Activated B cell treated with CpG ODN at 0.5 μM for 24 hours (primary cell): ENCODE data around the gene RCAN1. TPM values are rescaled to one million over a fixed set of nuclear protein-coding genes. Genes with fewer than 3 reads are reported as not detected.
A peak's percentile ranks its signal among the peaks of the same experiment; 100 is the strongest.

ENCODE experiments used
- ATAC-seq: fragments of 200-7000 bp; cut with Tn5 transposase; one replicate; pipeline ENCODE4 v1.10.0; 2021; ENCODE audit warnings: low read depth, mild to moderate bottlenecking, moderate library complexity
- CTCF ChIA-PET: fragments of 350-600 bp; sonication (Branson Sonifier 250); formaldehyde crosslinking; loops from one replicate; lab custom pipeline; 2021; ENCODE audit warnings: antibody characterized with exemption; lab: Charles Lee
- POLR2A ChIA-PET: fragments of 350-600 bp; sonication (Branson Sonifier 250); formaldehyde crosslinking; loops from one replicate; lab custom pipeline; 2021; ENCODE audit warnings: antibody characterized with exemption; lab: Charles Lee
- DNase-seq: peaks from one replicate; pipeline ENCODE4 v3.0.0; 2022
- H3K27ac Mint-ChIP-seq: one replicate; pipeline ENCODE4 v1.8.0; 2020; ENCODE audit warnings: mixed read lengths
- H3K27me3 Mint-ChIP-seq: one replicate; pipeline ENCODE4 v1.8.0; 2021; ENCODE audit warnings: mixed read lengths
- H3K36me3 Mint-ChIP-seq: one replicate; pipeline ENCODE4 v1.8.0; 2021; ENCODE audit warnings: low read depth, mixed read lengths
- H3K4me1 Mint-ChIP-seq: one replicate; pipeline ENCODE4 v1.8.0; 2021; ENCODE audit warnings: mixed read lengths
- H3K4me3 Mint-ChIP-seq: one replicate; pipeline ENCODE4 v1.8.0; 2020; ENCODE audit warnings: mild to moderate bottlenecking, mixed read lengths
- H3K9me3 Mint-ChIP-seq: one replicate; pipeline ENCODE4 v1.8.0; 2020; ENCODE audit warnings: mixed read lengths
- intact Hi-C: fragments of 100-400 bp; cut with micrococcal nuclease; formaldehyde crosslinking; loops from one replicate; pipeline ENCODE4 v1.15.1; 2024
- total RNA-seq: library from RNA; stranded (reverse); gene quantifications from 2 replicates; pipeline ENCODE4 v1.2.3, GENCODE V29; 2022
- TF ChIP-seq, protein P1 (sequence below): fragments of 200-600 bp; IDR thresholded peaks from one replicate; pipeline ENCODE4 v1.8.0; 2022; ENCODE audit warnings: antibody characterized with exemption, mild to moderate bottlenecking

RCAN1 gene
- total RNA-seq, 1 donor from 2014 or later: 5.8 TPM

DNA sequence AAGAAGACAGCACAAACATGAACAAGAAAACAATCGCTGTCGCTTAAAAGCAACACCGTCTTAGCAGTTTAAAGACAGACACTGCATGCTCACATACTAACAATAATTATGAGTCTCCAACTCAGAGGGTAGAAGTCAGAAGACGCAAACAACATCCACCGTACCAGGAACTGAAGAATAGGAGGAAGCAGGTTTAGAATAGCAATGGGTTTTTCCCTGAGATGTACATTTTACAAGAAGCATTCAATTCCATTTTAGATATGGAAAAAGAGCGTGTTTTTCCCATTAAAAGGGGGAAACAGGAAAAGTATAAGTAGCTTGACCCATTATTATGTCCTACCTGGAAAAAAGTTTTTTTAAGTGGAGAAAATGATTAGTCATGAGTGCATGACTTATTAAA, 68.4 kb downstream of the RCAN1 start:
- peak overlapping the region; percentile 62 for H3K27ac Mint-ChIP-seq
- TF ChIP-seq, protein P1, sequence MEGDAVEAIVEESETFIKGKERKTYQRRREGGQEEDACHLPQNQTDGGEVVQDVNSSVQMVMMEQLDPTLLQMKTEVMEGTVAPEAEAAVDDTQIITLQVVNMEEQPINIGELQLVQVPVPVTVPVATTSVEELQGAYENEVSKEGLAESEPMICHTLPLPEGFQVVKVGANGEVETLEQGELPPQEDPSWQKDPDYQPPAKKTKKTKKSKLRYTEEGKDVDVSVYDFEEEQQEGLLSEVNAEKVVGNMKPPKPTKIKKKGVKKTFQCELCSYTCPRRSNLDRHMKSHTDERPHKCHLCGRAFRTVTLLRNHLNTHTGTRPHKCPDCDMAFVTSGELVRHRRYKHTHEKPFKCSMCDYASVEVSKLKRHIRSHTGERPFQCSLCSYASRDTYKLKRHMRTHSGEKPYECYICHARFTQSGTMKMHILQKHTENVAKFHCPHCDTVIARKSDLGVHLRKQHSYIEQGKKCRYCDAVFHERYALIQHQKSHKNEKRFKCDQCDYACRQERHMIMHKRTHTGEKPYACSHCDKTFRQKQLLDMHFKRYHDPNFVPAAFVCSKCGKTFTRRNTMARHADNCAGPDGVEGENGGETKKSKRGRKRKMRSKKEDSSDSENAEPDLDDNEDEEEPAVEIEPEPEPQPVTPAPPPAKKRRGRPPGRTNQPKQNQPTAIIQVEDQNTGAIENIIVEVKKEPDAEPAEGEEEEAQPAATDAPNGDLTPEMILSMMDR: no peak
- ChIA-PET POLR2A (interaction anchor here (0.7 to 1.0 kb wide), 2 partner anchors 13 to 56 kb away, joined by 3 read pairs; no protein-coding TSS in a partner anchor), CTCF (no interaction called here)
- H3K4me1 Mint-ChIP-seq: peaks cover 34% of the 10 kb centered on the region
- H3K27me3 Mint-ChIP-seq: no peaks in the 10 kb centered on the region
- no peaks in the 10 kb centered on the region for H3K36me3 Mint-ChIP-seq
- H3K9me3 Mint-ChIP-seq: no peaks in the 10 kb centered on the region
- intact Hi-C loops: loop anchor here (5.0 to 10.0 kb wide), 2 partner anchors 66 to 632 kb away; partner anchors contain the start of gene ATP5PO
- no peak for DNase-seq
- ATAC-seq: no peak
- H3K4me3 Mint-ChIP-seq: no peak overlapping the region

DNA sequence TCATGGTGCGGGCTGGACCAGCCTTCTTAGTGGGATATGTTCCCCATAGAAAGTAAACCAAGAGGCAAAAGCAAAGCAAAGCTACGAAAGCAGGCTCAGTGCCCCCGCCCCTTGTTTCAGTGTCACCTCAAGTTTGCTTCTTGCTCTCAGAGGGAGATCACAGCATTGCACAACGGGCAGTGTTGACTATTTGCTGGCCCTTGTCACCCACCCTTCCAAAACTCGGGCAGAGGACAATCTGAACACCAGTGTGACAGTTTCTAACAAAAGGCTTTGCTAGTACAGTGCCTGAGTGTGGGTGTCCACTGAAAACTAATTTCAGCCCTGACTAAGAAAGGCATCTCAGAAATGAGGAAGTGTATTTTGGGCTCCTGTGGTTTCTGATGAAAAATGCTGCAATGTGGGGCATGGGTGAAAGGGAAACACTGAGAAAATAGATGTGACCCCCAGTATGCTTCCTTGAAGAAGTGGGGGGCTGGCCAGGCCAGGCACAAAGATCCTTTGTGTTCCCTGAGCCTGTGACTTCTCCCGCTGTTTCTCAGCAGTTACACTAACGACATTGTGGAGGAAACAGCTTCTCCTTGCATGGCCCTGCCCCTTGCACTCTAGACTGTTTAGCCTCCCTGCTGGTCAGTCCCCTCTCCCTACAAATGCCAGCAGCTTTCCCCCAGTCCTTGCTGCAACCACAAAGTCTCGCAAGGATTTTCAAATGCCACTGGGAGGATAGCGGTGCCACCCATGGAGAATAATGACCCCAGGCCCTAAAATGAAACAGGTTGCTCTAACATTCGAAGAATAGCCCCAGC, 69.6 kb downstream of the RCAN1 start:
- Mint-ChIP-seq H3K9me3 (no peaks in the 10 kb centered on the region), H3K4me3 (peak overlapping the region; percentile 59), H3K36me3 (no peaks in the 10 kb centered on the region), H3K27me3 (no peaks in the 10 kb centered on the region), H3K4me1 (peaks cover 34% of the 10 kb centered on the region), H3K27ac (peak overlapping the region; percentile 82)
- peak; percentile 80 for ATAC-seq
- ChIA-PET POLR2A (no interaction called here), CTCF (no interaction called here)
- intact Hi-C loops: loop anchor here (5.0 to 10.0 kb wide), 2 partner anchors 67 to 630 kb away; partner anchors contain the start of gene ATP5PO
- TF ChIP-seq, protein P1: no peak
- DNase-seq: peak; percentile 28

DNA sequence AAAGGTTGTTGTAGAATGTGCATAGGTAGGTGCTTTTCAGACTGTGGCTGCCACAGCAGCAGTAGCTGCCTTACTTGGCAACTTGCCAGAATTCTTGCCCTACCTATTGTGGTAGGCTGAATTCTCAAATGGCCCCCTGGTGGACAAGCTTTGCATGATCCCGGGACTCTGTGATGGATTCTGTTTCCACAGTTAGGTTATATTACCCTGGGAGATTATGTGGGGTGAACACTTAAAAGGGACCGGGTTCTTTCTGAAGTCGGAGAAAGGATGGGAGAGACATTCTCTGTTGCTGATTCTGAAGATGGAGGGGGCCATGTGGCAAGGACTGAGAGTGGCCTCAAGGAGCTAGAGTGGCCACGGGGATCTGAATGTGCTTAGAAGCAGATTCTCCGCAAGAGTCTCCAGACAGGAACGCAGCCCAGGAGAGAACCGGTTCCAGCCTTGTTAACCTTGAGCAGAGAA, 70.8 kb downstream of the RCAN1 start:
- no peak for DNase-seq
- no peaks in the 10 kb centered on the region for H3K9me3 Mint-ChIP-seq
- H3K27ac Mint-ChIP-seq: no peak overlapping the region
- H3K4me1 Mint-ChIP-seq: peaks cover 34% of the 10 kb centered on the region
- TF ChIP-seq, protein P1: no peak
- ChIA-PET CTCF (interaction anchor here (1.1 kb wide), 1 partner anchor 59 kb away, joined by 4 read pairs; no protein-coding TSS in a partner anchor), POLR2A (no interaction called here)
- intact Hi-C loops: loop anchor here (10.0 kb wide), 1 partner anchor 629 kb away; the partner anchor contains the start of gene ATP5PO
- ATAC-seq: no peak
- no peaks in the 10 kb centered on the region for H3K27me3 Mint-ChIP-seq
- H3K4me3 Mint-ChIP-seq: no peak overlapping the region
- no peaks in the 10 kb centered on the region for H3K36me3 Mint-ChIP-seq

DNA sequence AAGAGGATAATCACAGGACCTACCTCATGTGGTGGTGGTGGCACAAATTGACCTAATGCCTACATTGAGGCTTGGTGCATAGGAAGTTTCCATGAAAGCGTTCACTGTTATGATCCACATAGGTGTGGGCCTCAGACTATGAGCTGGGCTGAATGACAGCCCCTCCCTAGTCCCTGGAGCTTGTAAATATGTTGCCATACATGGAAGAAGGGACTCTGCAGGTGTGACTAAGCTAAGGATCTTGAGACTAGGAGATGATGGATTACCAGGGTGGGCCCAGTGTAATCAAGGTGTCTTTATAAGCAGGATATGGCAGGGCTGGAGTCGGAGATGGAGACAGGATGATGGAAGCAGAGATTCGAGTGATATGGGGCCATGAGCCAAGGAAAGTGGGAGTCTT, 71.9 kb downstream of the RCAN1 start:
- intact Hi-C loops: loop anchor here (10.0 kb wide), 1 partner anchor 628 kb away; the partner anchor contains the start of gene ATP5PO
- no peak overlapping the region for H3K27ac Mint-ChIP-seq

More for the DNA sequence above, 71.9 kb downstream of the RCAN1 start:
- Mint-ChIP-seq H3K27me3 (no peaks in the 10 kb centered on the region), H3K4me3 (no peak overlapping the region), H3K36me3 (no peaks in the 10 kb centered on the region), H3K4me1 (peaks cover 34% of the 10 kb centered on the region), H3K9me3 (no peaks in the 10 kb centered on the region)
- no peak for DNase-seq
- ChIA-PET CTCF (interaction anchor here (1.1 kb wide), 1 partner anchor 60 kb away, joined by 4 read pairs; no protein-coding TSS in a partner anchor), POLR2A (no interaction called here)
- no peak for ATAC-seq
- TF ChIP-seq, protein P1: no peak
